HL-60 (cell line): Measurements from ENCODE around the gene MRTFA.
A peak's percentile ranks its signal among the peaks of the same experiment; 100 is the strongest.

Experiments used
- DNase-seq, 2 experiments: peaks; one replicate each; pipeline ENCODE4 v3.0.0-alpha.2; 2010 to 2020; ENCODE audit warnings: low read depth in 1 of 2, low spot score in 1 of 2
- H3K27ac ChIP-seq: fragments of 250-450 bp; sonication (Bioruptor Pico); replicated peaks from 2 replicates; pipeline ENCODE4 v1.5.1; 2020; ENCODE audit warnings: mild to moderate bottlenecking, moderate library complexity
- H3K27me3 ChIP-seq: fragments of 250-450 bp; sonication (Bioruptor Pico); 2 replicates; pipeline ENCODE4 v1.5.1; 2021; ENCODE audit warnings: mild to moderate bottlenecking, moderate library complexity; ENCODE audit not compliant: insufficient read depth, poor library complexity, severe bottlenecking
- H3K4me3 ChIP-seq: replicated peaks from 2 replicates; pipeline ENCODE4 v1.5.1; 2011; ENCODE audit warnings: mild to moderate bottlenecking, control low read depth, low read length; ENCODE audit not compliant: insufficient read depth
- CTCF ChIP-seq: IDR thresholded peaks from one replicate; pipeline ENCODE4 v1.5.1; 2011; ENCODE audit warnings: low read length, control low read depth, inconsistent platforms; ENCODE audit not compliant: insufficient read depth
- GABPA ChIP-seq: IDR thresholded peaks from 2 replicates; pipeline ENCODE4 v1.6.1; 2012; ENCODE audit warnings: low read depth
- POLR2AphosphoS5 ChIP-seq: IDR thresholded peaks from 2 replicates; pipeline ENCODE4 v1.6.1; 2012; ENCODE audit warnings: low read depth
- REST ChIP-seq: IDR thresholded peaks from 2 replicates; pipeline ENCODE4 v1.6.1; 2012; ENCODE audit warnings: low read depth; ENCODE audit not compliant: insufficient replicate concordance
- SPI1 ChIP-seq: IDR thresholded peaks from 2 replicates; pipeline ENCODE4 v1.6.1; 2012; ENCODE audit warnings: low read depth, mild to moderate bottlenecking, borderline replicate concordance

Gene MRTFA

GRCh38 chr22:40653361-40653760 lies 16.8 kb upstream of the MRTFA start:
- Histone ChIP-seq H3K4me3 (no peak overlapping the region), H3K27me3 (no peaks in the 10 kb centered on the region), H3K27ac (no peak overlapping the region)
- no peak for DNase-seq
- TF ChIP-seq SPI1: no peak
- no peak for TF ChIP-seq POLR2AphosphoS5
- no peak for TF ChIP-seq CTCF
- no peak for TF ChIP-seq REST
- no peak for TF ChIP-seq GABPA

GRCh38 chr22:40651563-40652501 lies 15.3 kb upstream of the MRTFA start:
- peak; percentile 96 to 97 for DNase-seq
- no peak for TF ChIP-seq CTCF
- TF ChIP-seq POLR2AphosphoS5: peak; percentile 87
- TF ChIP-seq REST: peak; percentile 53
- TF ChIP-seq SPI1: no peak
- TF ChIP-seq GABPA: no peak
- H3K27ac ChIP-seq: peak overlapping the region; percentile 92
- no peaks in the 10 kb centered on the region for H3K27me3 ChIP-seq
- peak overlapping the region; percentile 67 for H3K4me3 ChIP-seq

GRCh38 chr22:40651057-40651456 lies 14.5 kb upstream of the MRTFA start:
- TF ChIP-seq CTCF (no peak), REST (no peak), POLR2AphosphoS5 (no peak), SPI1 (no peak), GABPA (no peak)
- no peak overlapping the region; the same call in 1 of the 2 replicates for H3K4me3 ChIP-seq
- H3K27me3 ChIP-seq: no peaks in the 10 kb centered on the region
- no peak for DNase-seq
- peak overlapping the region; percentile 92 for H3K27ac ChIP-seq
